GM12878 (cell line): ENCODE results near the gene WDR64. TPM values are rescaled to one million over a fixed set of nuclear protein-coding genes. Genes with fewer than 3 reads are reported as not detected.

ENCODE experiments used
- ATAC-seq: fragments of 200-7000 bp; cut with Tn5 transposase; 3 replicates; pipeline ENCODE4 v1.9.1; 2020; ENCODE audit warnings: mild to moderate bottlenecking, moderate library complexity
- BruUV-seq: library from RNA; stranded (reverse); fragments of 400-500 nt; replicated peaks from 2 replicates; lab custom pipeline; 2021; lab: Mats Ljungman, UMichigan
- CTCF ChIA-PET: fragments of 300-600 bp; sonication (Branson Sonifier 250); formaldehyde crosslinking; extraction: SDS; loops from one replicate; lab custom pipeline; 2021; ENCODE audit warnings: inconsistent platforms; lab: Yijun Ruan, JAX
- POLR2A ChIA-PET: fragments of 350-600 bp; formaldehyde crosslinking; extraction: SDS; loops from one replicate; lab custom pipeline; 2021; ENCODE audit warnings: inconsistent platforms; lab: Charles Lee
- RAD21 ChIA-PET: fragments of 300-600 bp; sonication (Branson Sonifier 250); formaldehyde crosslinking; loops from one replicate; lab custom pipeline; 2023; ENCODE audit warnings: antibody characterized with exemption; ENCODE audit not compliant: unreplicated experiment; lab: Charles Lee
- SMC1A ChIA-PET: fragments of 300-600 bp; sonication (Branson Sonifier 250); formaldehyde crosslinking; loops from one replicate; lab custom pipeline; 2023; ENCODE audit not compliant: unreplicated experiment, uncharacterized antibody; lab: Charles Lee
- DNase-seq: peaks from one replicate; pipeline ENCODE4 v3.0.0-alpha.2; 2011; ENCODE audit warnings: low read depth, low spot score
- FAIRE-seq: peaks from 3 replicates; lab custom pipeline; 2011; peaks lifted over from hg19 to GRCh38; lab: Jason Lieb, UNC
- H2AFZ ChIP-seq: 2 replicates; pipeline ENCODE4 v1.6.0; 2011; ENCODE audit warnings: low read depth, low read length, control low read depth; ENCODE audit not compliant: control insufficient read depth
- H3K27ac ChIP-seq: 2 replicates; pipeline ENCODE4 v1.5.1; 2011; ENCODE audit warnings: control low read depth; ENCODE audit not compliant: control insufficient read depth, insufficient read depth
- H3K27me3 ChIP-seq, 2 experiments: replicated peaks in 1 of 2; 2 replicates each; pipeline versions ENCODE4 v1.6.0 to v1.6.1; 2011; ENCODE audit warnings: low read length in 1 of 2; ENCODE audit not compliant: control insufficient read depth in 2 of 2, insufficient read depth in 2 of 2
- H3K36me3 ChIP-seq, 2 experiments: 2 replicates each; pipeline ENCODE4 v1.5.1; 2011; ENCODE audit warnings: low read length in 1 of 2; ENCODE audit not compliant: control insufficient read depth in 2 of 2, insufficient read depth in 2 of 2
- H3K4me1 ChIP-seq: 2 replicates; pipeline ENCODE4 v1.6.1; 2011; ENCODE audit warnings: mild to moderate bottlenecking, low read length, moderate library complexity, mixed read lengths; ENCODE audit not compliant: control insufficient read depth, insufficient read depth
- H3K4me2 ChIP-seq: 2 replicates; pipeline ENCODE4 v1.6.0; 2011; ENCODE audit warnings: control low read depth; ENCODE audit not compliant: control insufficient read depth, insufficient read depth
- H3K4me3 ChIP-seq: fragments of 200-600 bp; sonication (generic); 2 replicates; pipeline ENCODE4 v1.5.1; 2016
- H3K79me2 ChIP-seq: 2 replicates; pipeline ENCODE4 v1.6.0; 2011; ENCODE audit warnings: low read length; ENCODE audit not compliant: control insufficient read depth, insufficient read depth
- H3K9ac ChIP-seq: 2 replicates; pipeline ENCODE4 v1.8.0; 2011; ENCODE audit warnings: low read length, control low read depth, mixed read lengths; ENCODE audit not compliant: control insufficient read depth, insufficient read depth
- H3K9me3 ChIP-seq: replicated peaks from 3 replicates; pipeline ENCODE4 v1.5.1; 2011; ENCODE audit warnings: mild to moderate bottlenecking, low read length; ENCODE audit not compliant: control insufficient read depth, insufficient read depth
- H4K20me1 ChIP-seq: 2 replicates; pipeline ENCODE4 v1.6.0; 2011; ENCODE audit not compliant: control insufficient read depth, insufficient read depth
- ATF7 ChIP-seq: fragments of 450-650 bp; IDR thresholded peaks from 2 replicates; pipeline ENCODE4 v1.6.1; 2016; ENCODE audit warnings: low read depth, mild to moderate bottlenecking
- BACH1 ChIP-seq: fragments of 450-650 bp; IDR thresholded peaks from 2 replicates; pipeline ENCODE4 v1.6.1; 2017; ENCODE audit warnings: mild to moderate bottlenecking, borderline replicate concordance
- CHD4 ChIP-seq: fragments of 200-600 bp; sonication (generic); IDR thresholded peaks from 2 replicates; pipeline ENCODE4 v1.6.1; 2016; ENCODE audit warnings: mild to moderate bottlenecking
- E2F8 ChIP-seq: fragments of 450-650 bp; IDR thresholded peaks from 2 replicates; pipeline ENCODE4 v1.6.1; 2018; ENCODE audit warnings: mild to moderate bottlenecking, low read depth, moderate library complexity; ENCODE audit not compliant: partially characterized antibody
- ELK1 ChIP-seq: IDR thresholded peaks from 2 replicates; pipeline ENCODE4 v1.6.1; 2012; ENCODE audit warnings: low read depth, low read length, improper control_type of control experiment
- FOXK2 ChIP-seq: fragments of 450-650 bp; IDR thresholded peaks from 2 replicates; pipeline ENCODE4 v1.6.1; 2017; ENCODE audit warnings: mild to moderate bottlenecking, moderate library complexity
- NBN ChIP-seq: fragments of 450-650 bp; IDR thresholded peaks from 2 replicates; pipeline ENCODE4 v1.6.1; 2016
- NR2C2 ChIP-seq: IDR thresholded peaks from 2 replicates; pipeline ENCODE4 v1.6.1; 2011; ENCODE audit warnings: borderline replicate concordance, low read depth; ENCODE audit not compliant: control insufficient read depth, insufficient read length
- RAD21 ChIP-seq: IDR thresholded peaks from 2 replicates; pipeline ENCODE4 v1.6.1; 2011; ENCODE audit warnings: mild to moderate bottlenecking, low read depth, low read length, moderate library complexity; ENCODE audit not compliant: insufficient read depth
- RBBP5 ChIP-seq: fragments of 200-600 bp; sonication (generic); conservative IDR thresholded peaks from 2 replicates; pipeline ENCODE4 v1.6.1; 2016
- SRF ChIP-seq, 2 experiments: IDR thresholded peaks; 2 replicates each; pipeline ENCODE4 v1.6.1; 2011; ENCODE audit warnings: low read depth in 2 of 2, low read length in 2 of 2, mild to moderate bottlenecking in 1 of 2, moderate library complexity in 1 of 2
- SUZ12 ChIP-seq: fragments of 200-600 bp; sonication (generic); IDR thresholded peaks from one replicate; pipeline ENCODE4 v1.6.1; 2018; ENCODE audit warnings: antibody characterized with exemption, mild to moderate bottlenecking; ENCODE audit not compliant: unreplicated experiment
- TCF12 ChIP-seq: IDR thresholded peaks from 2 replicates; pipeline ENCODE4 v1.6.1; 2011; ENCODE audit warnings: low read depth, mild to moderate bottlenecking, low read length
- WRNIP1 ChIP-seq: IDR thresholded peaks from 2 replicates; pipeline ENCODE4 v1.6.1; 2011; ENCODE audit warnings: low read depth, low read length, improper control_type of control experiment, borderline replicate concordance
- WGBS: methylation state at CpG from one replicate; pipeline ENCODE4 v1.1.6; 2016; ENCODE audit warnings: low lambda C conversion rate; ENCODE audit not compliant: insufficient replicate concordance, insufficient coverage; ENCODE audit errors: missing lambda C conversion rate; 5-methylcytosine and 5-hydroxymethylcytosine counted together
- in situ Hi-C: fragments of 300-500 bp; cut with MboI; formaldehyde crosslinking; loops from 9 replicates; pipeline ENCODE4 v1.14.3; 2018; ENCODE audit warnings: mixed read lengths
- intact Hi-C: fragments of 100-400 bp; cut with micrococcal nuclease; formaldehyde crosslinking; loops from one replicate; pipeline ENCODE4 v1.14.2; 2022; ENCODE audit not compliant: unreplicated experiment
- polyA plus RNA-seq, 11 experiments: library from polyadenylated mRNA; depleted of rRNA in 4 of 11; unstranded in 6 of 11; stranded (reverse) in 5 of 11; fragments of >200 nt; fragmentation: Nextera tagmentation in 4 of 11; fragmentation: Illumina TruSeq in 1 of 11; extraction: Ambion mirVana in 4 of 11; extraction: Trizol in 1 of 11; gene quantifications; 1 replicate in 1 of 11; 2 replicates in 10 of 11; pipeline versions ENCODE4 v1.2.1 to v1.2.3, GENCODE V29; 2011 to 2016; ENCODE audit warnings: inconsistent platforms in 2 of 11, missing spikeins in 2 of 11, low read depth in 1 of 11
- total RNA-seq, 4 experiments: library from RNA; depleted of rRNA in 3 of 4; stranded (reverse); fragments of >200 nt in 3 of 4; fragmentation: Illumina TruSeq in 1 of 4; extraction: Trizol in 1 of 4; gene quantifications; 2 replicates each; pipeline versions ENCODE4 v1.2.1 to v1.2.3, GENCODE V29; 2013 to 2021
- TF ChIP-seq, protein P1 (sequence below): fragments of 150-350 bp; IDR thresholded peaks from 2 replicates; pipeline ENCODE4 v1.6.1; 2014; ENCODE audit warnings: mild to moderate bottlenecking, low read depth, low read length
- TF ChIP-seq, protein P2 (sequence below): IDR thresholded peaks from 2 replicates; pipeline ENCODE4 v1.6.1; 2012; ENCODE audit warnings: low read depth, low read length, improper control_type of control experiment
- TF ChIP-seq, protein P3 (sequence below): fragments of 450-650 bp; IDR thresholded peaks from 2 replicates; pipeline ENCODE4 v1.6.1; 2017; ENCODE audit warnings: mild to moderate bottlenecking

WDR64 gene
- total and polyA plus RNA-seq, 10 of the 15 experiments (the other 5 are each of a cell fraction or from before 2014, with no cell fraction given) = 0.01 TPM; not detected in 9

DNA sequence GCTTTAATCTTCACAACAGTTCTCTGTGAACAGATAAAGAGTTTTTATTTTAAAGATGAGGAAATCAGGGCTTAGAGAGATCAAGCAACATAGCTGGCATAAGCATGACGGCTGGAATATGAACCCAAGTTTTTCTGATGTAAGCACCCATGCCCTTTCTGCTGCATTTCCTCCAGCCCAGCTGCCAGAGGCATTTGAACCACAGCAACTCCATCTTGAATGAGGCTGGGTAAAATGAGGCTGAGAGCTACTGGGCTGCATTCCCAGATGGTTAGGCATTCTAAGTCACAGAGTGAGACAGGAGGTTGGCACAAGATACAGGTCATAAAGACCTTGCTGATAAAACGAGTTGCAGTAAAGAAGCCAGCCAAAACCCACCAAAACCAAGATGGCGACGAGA is 90.0 kb downstream of the WDR64 start:
- H3K9me3 ChIP-seq = no peaks in the 10 kb centered on the region
- no peak overlapping the region for H3K27ac ChIP-seq
- TF ChIP-seq, protein P1, sequence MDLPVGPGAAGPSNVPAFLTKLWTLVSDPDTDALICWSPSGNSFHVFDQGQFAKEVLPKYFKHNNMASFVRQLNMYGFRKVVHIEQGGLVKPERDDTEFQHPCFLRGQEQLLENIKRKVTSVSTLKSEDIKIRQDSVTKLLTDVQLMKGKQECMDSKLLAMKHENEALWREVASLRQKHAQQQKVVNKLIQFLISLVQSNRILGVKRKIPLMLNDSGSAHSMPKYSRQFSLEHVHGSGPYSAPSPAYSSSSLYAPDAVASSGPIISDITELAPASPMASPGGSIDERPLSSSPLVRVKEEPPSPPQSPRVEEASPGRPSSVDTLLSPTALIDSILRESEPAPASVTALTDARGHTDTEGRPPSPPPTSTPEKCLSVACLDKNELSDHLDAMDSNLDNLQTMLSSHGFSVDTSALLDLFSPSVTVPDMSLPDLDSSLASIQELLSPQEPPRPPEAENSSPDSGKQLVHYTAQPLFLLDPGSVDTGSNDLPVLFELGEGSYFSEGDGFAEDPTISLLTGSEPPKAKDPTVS = no peak
- TF ChIP-seq RBBP5 (no peak), FOXK2 (no peak), CHD4 (no peak), RAD21 (no peak), ELK1 (no peak), NR2C2 (no peak), WRNIP1 (no peak), NBN (no peak), E2F8 (no peak), BACH1 (no peak), SRF (IDR thresholded peaks at IDR 0.05; ENCODE audit: low read depth in 2 of 2, low read length in 2 of 2) (no peak), ATF7 (no peak), SUZ12 (no peak), TCF12 (no peak)
- TF ChIP-seq, protein P2, sequence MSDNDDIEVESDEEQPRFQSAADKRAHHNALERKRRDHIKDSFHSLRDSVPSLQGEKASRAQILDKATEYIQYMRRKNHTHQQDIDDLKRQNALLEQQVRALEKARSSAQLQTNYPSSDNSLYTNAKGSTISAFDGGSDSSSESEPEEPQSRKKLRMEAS = no peak
- TF ChIP-seq, protein P3, sequence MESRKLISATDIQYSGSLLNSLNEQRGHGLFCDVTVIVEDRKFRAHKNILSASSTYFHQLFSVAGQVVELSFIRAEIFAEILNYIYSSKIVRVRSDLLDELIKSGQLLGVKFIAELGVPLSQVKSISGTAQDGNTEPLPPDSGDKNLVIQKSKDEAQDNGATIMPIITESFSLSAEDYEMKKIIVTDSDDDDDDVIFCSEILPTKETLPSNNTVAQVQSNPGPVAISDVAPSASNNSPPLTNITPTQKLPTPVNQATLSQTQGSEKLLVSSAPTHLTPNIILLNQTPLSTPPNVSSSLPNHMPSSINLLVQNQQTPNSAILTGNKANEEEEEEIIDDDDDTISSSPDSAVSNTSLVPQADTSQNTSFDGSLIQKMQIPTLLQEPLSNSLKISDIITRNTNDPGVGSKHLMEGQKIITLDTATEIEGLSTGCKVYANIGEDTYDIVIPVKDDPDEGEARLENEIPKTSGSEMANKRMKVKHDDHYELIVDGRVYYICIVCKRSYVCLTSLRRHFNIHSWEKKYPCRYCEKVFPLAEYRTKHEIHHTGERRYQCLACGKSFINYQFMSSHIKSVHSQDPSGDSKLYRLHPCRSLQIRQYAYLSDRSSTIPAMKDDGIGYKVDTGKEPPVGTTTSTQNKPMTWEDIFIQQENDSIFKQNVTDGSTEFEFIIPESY = no peak
- no peak overlapping the region for H3K4me2 ChIP-seq
- POLR2A ChIA-PET = no interaction called here
- no peaks in the 10 kb centered on the region for H4K20me1 ChIP-seq
- ATAC-seq (no peak), FAIRE-seq (no peak), DNase-seq (no peak)
- H3K27me3 ChIP-seq = no peaks in the 10 kb centered on the region; a peak in 1 of 4 replicates
- H2AFZ ChIP-seq = no peak overlapping the region
- SMC1A ChIA-PET = no interaction called here
- WGBS = 45% methylated on average over 4 of the region's 4 CpGs
- intact Hi-C loops = no loop called here
- H3K4me1 ChIP-seq = no peaks in the 10 kb centered on the region
- no peaks in the 10 kb centered on the region for H3K36me3 ChIP-seq
- no peak overlapping the region for H3K4me3 ChIP-seq
- H3K9ac ChIP-seq = no peak overlapping the region
- in situ Hi-C loops = no loop called here
- RAD21 ChIA-PET = no interaction called here
- CTCF ChIA-PET = no interaction called here
- BruUV-seq = no TSS peak
- no peaks in the 10 kb centered on the region for H3K79me2 ChIP-seq
